ENCODE results near the gene RRP7A.

DNA sequence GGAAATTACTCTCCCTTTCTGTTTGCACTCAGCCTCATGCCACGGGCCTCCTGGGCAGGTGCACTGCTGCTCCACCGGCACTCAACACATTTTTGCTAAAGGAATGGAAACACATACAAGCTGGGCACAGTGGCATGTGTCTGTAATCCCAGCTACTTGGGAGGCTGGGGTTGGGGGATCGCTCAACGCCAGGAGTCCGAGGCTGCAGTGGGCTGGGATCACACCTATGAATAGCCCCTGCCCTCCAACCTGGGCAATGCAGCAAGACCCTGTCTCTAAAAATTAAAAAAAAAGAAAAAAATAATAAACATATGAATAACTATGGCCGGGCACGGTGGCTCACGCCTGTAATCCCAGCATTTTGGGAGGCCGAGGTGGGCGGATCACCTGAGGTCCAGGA, 30.6 kb downstream of the RRP7A start:
- TF ChIP-seq, protein P1, sequence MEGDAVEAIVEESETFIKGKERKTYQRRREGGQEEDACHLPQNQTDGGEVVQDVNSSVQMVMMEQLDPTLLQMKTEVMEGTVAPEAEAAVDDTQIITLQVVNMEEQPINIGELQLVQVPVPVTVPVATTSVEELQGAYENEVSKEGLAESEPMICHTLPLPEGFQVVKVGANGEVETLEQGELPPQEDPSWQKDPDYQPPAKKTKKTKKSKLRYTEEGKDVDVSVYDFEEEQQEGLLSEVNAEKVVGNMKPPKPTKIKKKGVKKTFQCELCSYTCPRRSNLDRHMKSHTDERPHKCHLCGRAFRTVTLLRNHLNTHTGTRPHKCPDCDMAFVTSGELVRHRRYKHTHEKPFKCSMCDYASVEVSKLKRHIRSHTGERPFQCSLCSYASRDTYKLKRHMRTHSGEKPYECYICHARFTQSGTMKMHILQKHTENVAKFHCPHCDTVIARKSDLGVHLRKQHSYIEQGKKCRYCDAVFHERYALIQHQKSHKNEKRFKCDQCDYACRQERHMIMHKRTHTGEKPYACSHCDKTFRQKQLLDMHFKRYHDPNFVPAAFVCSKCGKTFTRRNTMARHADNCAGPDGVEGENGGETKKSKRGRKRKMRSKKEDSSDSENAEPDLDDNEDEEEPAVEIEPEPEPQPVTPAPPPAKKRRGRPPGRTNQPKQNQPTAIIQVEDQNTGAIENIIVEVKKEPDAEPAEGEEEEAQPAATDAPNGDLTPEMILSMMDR (IDR thresholded peaks at IDR 0.05; ENCODE audit: low read depth, low read length, missing input control) = no peak
- TF ChIP-seq, protein P2, sequence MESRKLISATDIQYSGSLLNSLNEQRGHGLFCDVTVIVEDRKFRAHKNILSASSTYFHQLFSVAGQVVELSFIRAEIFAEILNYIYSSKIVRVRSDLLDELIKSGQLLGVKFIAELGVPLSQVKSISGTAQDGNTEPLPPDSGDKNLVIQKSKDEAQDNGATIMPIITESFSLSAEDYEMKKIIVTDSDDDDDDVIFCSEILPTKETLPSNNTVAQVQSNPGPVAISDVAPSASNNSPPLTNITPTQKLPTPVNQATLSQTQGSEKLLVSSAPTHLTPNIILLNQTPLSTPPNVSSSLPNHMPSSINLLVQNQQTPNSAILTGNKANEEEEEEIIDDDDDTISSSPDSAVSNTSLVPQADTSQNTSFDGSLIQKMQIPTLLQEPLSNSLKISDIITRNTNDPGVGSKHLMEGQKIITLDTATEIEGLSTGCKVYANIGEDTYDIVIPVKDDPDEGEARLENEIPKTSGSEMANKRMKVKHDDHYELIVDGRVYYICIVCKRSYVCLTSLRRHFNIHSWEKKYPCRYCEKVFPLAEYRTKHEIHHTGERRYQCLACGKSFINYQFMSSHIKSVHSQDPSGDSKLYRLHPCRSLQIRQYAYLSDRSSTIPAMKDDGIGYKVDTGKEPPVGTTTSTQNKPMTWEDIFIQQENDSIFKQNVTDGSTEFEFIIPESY (IDR thresholded peaks at IDR 0.05) = no peak
- TF ChIP-seq YY1 (IDR thresholded peaks at IDR 0.05) = no peak
- no peak for TF ChIP-seq RXRA (IDR thresholded peaks at IDR 0.05)
- TF ChIP-seq GABPA (IDR thresholded peaks at IDR 0.05 in 1 of 2, conservative IDR thresholded peaks at IDR 0.05 in 1 of 2) = no peak
- TF ChIP-seq RAD21 (IDR thresholded peaks at IDR 0.05) = no peak
- TF ChIP-seq, protein P3, sequence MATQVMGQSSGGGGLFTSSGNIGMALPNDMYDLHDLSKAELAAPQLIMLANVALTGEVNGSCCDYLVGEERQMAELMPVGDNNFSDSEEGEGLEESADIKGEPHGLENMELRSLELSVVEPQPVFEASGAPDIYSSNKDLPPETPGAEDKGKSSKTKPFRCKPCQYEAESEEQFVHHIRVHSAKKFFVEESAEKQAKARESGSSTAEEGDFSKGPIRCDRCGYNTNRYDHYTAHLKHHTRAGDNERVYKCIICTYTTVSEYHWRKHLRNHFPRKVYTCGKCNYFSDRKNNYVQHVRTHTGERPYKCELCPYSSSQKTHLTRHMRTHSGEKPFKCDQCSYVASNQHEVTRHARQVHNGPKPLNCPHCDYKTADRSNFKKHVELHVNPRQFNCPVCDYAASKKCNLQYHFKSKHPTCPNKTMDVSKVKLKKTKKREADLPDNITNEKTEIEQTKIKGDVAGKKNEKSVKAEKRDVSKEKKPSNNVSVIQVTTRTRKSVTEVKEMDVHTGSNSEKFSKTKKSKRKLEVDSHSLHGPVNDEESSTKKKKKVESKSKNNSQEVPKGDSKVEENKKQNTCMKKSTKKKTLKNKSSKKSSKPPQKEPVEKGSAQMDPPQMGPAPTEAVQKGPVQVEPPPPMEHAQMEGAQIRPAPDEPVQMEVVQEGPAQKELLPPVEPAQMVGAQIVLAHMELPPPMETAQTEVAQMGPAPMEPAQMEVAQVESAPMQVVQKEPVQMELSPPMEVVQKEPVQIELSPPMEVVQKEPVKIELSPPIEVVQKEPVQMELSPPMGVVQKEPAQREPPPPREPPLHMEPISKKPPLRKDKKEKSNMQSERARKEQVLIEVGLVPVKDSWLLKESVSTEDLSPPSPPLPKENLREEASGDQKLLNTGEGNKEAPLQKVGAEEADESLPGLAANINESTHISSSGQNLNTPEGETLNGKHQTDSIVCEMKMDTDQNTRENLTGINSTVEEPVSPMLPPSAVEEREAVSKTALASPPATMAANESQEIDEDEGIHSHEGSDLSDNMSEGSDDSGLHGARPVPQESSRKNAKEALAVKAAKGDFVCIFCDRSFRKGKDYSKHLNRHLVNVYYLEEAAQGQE (IDR thresholded peaks at IDR 0.05) = no peak
- TF ChIP-seq TAF1 (conservative IDR thresholded peaks at IDR 0.05) = no peak
- TF ChIP-seq FOXA2 (IDR thresholded peaks at IDR 0.05) = no peak
